Stimulated activated CD8-positive, alpha-beta memory T cell treated with anti-CD3 and anti-CD28 coated beads, Interleukin-2, amount 100 ng/mL, for 48 hours (primary cell): ENCODE measurements around the gene LELP1.

Source experiments
- DNase-seq, 2 donors: peaks; one replicate each; pipeline ENCODE4 v3.0.0-alpha.2; 2020; ENCODE audit warnings: low read depth in 2 of 2

Gene LELP1

DNA sequence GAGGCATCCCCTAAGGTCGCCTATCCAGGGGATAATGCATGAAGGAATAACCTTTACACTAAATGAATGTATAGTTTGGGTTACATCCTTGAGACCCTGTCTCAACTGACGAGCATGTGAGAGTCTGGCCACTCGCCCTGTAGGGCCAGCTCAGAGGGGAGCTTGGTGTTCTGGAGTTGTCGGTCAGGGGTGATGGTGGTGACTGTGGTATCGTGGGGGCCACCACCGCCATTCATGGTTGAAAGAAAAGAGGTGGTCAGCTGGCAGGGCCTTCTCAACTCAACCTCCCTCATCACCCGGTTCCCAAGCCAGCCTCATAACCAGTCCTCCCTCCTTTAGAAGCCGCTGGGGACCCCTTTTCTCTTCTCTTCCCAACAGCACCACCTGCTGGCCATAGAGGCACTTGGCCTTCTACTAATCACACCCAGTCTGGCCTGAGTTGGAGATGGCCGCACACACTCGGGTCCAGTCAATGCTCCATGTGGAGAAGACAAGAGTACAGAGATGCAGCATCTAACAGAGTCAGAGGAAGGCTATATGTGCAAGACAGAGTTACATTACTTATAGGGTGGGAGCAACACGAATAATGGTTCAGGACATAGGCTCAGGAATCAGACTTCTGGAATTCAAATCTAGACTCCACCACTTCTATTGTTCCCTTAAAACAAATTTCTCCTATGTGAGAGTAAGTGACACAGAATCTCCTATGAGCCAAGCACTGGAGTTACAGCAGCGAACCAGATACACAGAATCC is 26.0 kb downstream of the LELP1 start:
- DNase-seq = peak in 1 of 2 donors; percentile 11

GRCh38 chr1:153231363-153231762 is 28.1 kb downstream of the LELP1 start:
- no peak for DNase-seq

DNA sequence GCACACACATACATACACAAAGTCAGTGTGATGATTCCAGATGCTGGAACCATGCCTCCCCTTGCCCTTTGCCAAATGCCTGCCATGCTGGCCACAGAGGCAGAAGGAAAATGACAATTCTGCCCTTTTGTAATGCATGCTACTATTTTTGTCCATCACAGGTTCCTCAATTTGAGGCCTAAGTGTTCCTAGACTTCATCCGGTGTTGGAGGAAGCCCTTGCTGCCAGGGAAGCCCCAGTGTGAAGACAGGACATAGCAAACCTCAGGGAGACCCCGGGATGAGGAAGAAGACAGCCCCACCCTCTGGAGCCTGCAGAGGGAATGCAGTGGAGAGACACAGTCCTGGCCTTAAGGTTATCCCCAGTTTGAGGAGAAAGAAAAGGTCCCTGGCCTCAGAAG is 28.6 kb downstream of the LELP1 start:
- DNase-seq = no peak

DNA sequence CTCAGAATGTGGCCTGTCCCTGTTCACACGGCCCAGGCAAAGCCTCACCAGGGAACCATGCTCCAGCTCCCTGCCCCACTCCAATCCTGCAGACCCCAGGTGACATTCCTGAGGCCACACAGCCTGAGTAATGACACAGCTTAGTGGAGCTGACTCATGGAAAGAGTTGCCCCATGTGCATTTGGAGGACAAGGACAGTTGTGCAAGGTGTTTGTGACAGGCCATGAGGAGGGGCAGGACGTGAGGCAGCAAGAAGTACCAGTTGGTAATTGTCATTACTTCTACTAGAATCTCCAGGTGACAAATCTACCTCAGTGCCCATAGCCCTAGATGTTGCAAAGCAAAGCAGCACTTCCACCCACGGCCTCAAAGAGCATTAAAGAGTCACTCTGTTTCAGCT is 29.3 kb downstream of the LELP1 start:
- DNase-seq = no peak

DNA sequence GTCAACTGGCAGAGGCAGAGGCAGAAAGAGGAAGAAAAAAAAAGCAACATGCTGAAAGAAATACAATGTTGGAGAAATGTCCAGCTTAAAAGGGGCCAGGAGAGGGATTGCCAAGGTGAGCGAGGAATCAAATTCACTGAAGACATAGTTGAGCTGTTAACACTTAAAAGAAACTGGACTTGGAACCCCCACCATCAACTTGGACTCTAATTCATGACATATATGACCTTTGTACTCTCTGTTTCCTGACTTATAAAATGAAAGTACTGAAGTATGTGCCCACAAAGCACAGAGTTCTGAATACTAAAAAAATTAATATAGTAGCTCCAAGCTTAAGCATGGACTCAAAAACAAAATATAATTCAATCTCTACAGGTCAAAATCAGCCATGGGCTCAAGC is 30.2 kb downstream of the LELP1 start:
- no peak for DNase-seq

- DNase-seq = no peak
These were observed 35.3 kb downstream of the LELP1 start for GRCh38 chr1:153238527-153238926.

DNA sequence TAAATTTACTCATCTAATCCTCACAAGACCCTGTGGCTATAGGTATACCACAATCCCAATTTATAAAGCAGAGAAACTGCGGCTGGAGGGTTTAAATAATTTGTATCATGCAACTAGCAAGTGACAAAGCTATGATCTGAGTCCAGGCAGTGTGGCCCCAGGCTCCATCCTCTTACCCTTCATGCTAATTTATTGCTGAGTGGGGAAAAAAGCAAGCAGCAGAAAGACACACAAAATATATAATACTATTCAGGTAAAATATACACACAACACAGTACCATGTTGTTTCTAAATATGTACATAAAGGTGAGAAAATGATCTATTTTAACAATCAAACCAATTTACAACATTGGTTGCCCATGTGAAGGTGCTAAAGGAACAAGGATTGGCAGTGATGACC is 38.9 kb downstream of the LELP1 start:
- no peak for DNase-seq

- no peak for DNase-seq
These were observed 42.2 kb downstream of the LELP1 start for GRCh38 chr1:153245466-153245865.

DNA sequence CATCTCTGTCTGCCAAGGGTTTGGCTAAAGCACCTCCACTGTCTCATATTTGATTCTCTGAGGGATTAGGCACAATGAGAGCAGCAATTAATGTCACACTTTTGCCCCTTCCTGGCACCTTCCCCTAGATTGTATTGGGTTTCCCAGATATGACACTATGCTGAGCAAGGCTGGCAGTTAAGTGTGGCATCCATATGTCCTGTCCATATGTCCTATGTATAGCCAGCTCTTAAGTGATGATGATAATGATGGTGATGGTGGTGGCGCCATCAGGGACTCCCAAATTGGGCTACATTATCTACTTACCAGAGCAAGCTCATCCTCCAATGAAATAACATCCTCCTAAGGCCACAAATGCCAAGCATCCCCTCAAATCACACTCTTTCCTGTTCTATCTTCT is 42.8 kb downstream of the LELP1 start:
- DNase-seq = no peak

DNA sequence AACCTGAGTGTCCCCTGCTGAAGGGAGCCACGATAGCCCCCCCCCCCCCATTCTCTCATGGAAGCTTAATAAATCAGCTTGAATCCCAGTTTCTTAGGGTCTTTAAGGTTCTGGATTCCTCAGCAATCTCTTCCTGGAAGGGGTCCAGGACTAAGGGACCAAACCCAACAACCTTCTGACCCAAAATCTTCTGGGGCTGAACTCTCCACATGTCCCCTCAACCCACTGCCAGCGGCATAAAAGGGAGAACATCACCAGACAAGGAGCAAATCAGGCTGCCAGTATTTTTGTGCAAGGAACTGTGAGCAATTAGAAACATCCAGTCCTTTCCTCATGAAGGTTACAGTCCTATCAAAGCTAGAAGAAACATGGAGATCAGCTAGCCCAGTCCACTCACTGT is 43.6 kb downstream of the LELP1 start:
- no peak for DNase-seq

DNA sequence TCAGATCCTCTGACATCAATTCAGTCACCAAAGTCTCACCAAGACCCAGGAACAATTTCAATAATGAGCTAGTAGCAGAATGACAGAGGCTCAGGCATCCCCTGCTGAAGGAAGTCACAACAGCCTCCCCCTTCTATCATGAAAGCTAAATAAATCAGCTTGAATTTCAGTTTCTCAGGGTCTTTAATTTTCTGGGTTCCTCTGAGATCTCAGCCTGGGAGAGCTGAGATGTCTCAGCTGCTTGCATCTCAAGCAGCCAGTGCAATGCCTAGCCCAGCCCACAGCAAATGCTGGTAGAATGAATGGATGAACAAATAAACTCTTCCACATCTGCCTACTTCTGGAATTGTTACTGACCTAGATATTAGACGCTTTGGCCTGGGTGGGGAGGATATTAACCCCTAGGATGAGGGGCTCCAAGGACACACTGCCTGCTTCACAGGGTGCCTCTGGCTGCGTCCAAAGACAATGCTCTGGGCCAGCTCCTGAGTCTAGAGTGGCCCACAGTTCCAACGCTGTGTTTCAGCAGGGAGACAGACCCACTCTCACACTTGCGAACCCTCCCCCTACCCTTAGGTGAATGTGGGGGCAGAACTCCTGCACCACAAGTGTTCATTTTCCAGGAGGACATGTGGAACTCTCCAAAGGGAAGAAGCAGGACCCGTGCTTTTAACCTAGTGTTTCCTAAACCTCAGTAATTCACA is 45.1 kb downstream of the LELP1 start:
- no peak for DNase-seq

- DNase-seq = no peak
These were observed 46.9 kb downstream of the LELP1 start for GRCh38 chr1:153250166-153250565.

- no peak for DNase-seq
These were observed 47.9 kb downstream of the LELP1 start for GRCh38 chr1:153251087-153251486.

GRCh38 chr1:153251562-153251961 is 48.3 kb downstream of the LELP1 start:
- no peak for DNase-seq

DNA sequence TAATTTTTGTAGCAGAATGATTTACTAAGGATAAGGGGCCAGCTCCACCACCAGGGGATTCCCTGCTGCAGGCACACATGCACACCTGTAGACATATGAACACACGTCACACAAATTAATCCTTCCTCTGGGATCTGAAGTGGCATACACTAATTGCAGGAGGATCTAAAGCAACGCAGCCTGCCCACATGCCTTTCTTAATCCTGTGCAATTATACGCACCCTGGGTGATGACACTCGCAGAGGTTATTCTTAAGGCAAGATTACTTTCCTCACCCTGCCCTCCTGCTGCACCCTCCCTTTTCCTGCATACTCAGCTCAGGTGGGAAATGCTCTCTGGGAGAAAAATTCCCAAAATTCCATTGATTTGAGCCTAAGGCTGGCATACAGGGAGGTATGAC is 48.8 kb downstream of the LELP1 start:
- no peak for DNase-seq

- no peak for DNase-seq
These were observed 49.8 kb downstream of the LELP1 start for GRCh38 chr1:153253076-153253475.

DNA sequence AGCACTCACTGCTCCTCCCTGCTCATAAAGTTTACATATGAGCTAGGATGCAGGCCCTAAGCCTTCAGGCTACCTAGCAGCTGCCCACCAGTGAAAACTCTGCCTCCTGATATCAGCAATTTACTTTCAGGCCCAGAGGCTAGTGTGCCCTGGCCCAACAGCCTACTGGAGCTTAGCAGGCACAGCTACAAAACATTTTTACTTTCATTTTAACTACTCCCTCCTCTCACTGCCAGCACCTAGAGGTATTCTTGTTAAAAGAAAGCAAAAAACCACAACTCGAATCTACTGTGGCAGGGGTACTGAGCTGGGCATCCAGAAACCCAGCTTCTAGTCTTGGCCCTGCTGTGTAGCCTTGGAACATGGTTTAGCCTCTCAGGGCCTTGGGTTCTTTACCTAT is 50.5 kb downstream of the LELP1 start:
- no peak for DNase-seq
